ENCODE results near the gene KRT4. TPM values are rescaled to one million over a fixed set of nuclear protein-coding genes. Genes with fewer than 3 reads are reported as not detected.

KRT4 gene
- total RNA-seq, 2 experiments from 2014 or later, result not detected

DNA sequence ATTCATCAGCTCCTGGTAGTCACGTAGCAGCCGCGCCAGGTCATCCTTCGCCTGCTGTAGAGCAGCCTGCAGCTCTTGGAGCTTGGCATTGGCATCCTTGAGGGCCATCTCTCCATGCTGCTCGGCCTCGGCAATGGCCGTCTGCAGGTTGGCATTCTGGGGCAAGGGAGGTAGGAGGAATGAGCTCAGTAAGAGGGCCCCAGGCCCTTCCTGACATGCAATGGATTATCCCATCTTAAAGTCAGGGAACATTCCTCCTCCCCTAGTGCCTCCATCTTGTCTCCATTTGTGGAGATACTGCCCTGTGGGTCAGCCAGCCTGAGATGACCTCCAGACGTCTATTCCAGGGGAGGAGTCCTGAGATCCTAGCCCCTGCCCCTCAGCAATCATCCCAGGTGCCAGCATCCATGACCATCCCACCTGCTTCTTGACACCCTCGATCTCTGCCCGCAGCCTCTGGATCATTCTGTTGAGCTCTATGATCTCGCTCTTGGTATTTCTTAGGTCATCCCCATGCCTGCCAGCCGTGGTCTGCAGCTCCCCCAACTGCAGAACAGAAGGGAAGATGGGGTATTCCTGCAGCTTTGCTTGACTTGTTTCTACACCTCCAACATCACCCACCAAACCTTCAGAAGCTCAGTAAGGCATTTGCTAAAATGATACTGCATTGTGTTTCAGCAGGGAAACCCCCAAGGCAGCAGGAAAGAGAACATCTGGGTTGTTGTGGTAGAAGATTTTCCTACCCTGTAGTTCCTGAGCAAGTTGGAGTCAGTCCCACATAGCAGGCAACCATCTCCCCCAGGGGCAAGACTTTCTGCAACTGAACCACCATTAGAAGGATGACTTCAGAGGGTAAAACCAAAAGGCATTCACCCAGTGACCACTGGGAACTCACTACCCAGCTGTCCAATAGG is 22.4 kb downstream of the KRT4 start:
- no TSS peak for BruUV-seq (replicated peaks)
- Histone ChIP-seq H2AFZ (ENCODE audit: low read length) (no peak overlapping the region), H3K9me3 (ENCODE audit: low read length) (no peaks in the 10 kb centered on the region), H3K4me2 (ENCODE audit: low read length) (no peak overlapping the region), H3K4me1 (ENCODE audit: insufficient read depth, low read length, poor library complexity, severe bottlenecking) (no peaks in the 10 kb centered on the region), H4K20me1 (ENCODE audit: insufficient read depth, low read length) (no peaks in the 10 kb centered on the region), H3K36me3 (ENCODE audit: insufficient read depth, low read length) (no peaks in the 10 kb centered on the region), H3K9me2 (ENCODE audit: insufficient read depth, low read length) (no peaks in the 10 kb centered on the region), H3K79me2 (ENCODE audit: insufficient read depth, low read depth, low read length) (no peaks in the 10 kb centered on the region), H3K27ac (ENCODE audit: low read depth, low read length, poor library complexity, severe bottlenecking) (no peak overlapping the region), H3K4me3 (ENCODE audit: low read depth, low read length, poor library complexity, severe bottlenecking) (no peak overlapping the region)
- DNase-seq (ENCODE audit: low spot score), result no peak
- intact Hi-C loops (cut with micrococcal nuclease; ENCODE audit: unreplicated experiment), result no loop called here
- ChIA-PET POLR2A (interaction anchor here (0.6 kb wide), 1 partner anchor 98 kb away, joined by 5 read pairs; no protein-coding TSS in a partner anchor), CTCF (ENCODE audit: unreplicated experiment) (no interaction called here)
- TF ChIP-seq, protein P1, sequence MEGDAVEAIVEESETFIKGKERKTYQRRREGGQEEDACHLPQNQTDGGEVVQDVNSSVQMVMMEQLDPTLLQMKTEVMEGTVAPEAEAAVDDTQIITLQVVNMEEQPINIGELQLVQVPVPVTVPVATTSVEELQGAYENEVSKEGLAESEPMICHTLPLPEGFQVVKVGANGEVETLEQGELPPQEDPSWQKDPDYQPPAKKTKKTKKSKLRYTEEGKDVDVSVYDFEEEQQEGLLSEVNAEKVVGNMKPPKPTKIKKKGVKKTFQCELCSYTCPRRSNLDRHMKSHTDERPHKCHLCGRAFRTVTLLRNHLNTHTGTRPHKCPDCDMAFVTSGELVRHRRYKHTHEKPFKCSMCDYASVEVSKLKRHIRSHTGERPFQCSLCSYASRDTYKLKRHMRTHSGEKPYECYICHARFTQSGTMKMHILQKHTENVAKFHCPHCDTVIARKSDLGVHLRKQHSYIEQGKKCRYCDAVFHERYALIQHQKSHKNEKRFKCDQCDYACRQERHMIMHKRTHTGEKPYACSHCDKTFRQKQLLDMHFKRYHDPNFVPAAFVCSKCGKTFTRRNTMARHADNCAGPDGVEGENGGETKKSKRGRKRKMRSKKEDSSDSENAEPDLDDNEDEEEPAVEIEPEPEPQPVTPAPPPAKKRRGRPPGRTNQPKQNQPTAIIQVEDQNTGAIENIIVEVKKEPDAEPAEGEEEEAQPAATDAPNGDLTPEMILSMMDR (conservative IDR thresholded peaks at IDR 0.05; ENCODE audit: low read length), result no peak
- TF ChIP-seq EZH2phosphoT487 (IDR thresholded peaks at IDR 0.05; ENCODE audit: borderline replicate concordance, low read depth, low read length), result no peak

GRCh38 chr12:52790427-52791270 is 23.3 kb downstream of the KRT4 start:
- ChIA-PET CTCF (ENCODE audit: unreplicated experiment) (no interaction called here), POLR2A (interaction anchor here (0.6 kb wide), 1 partner anchor 99 kb away, joined by 5 read pairs; no protein-coding TSS in a partner anchor)
- no peak overlapping the region for H3K4me2 ChIP-seq (ENCODE audit: low read length)
- no peaks in the 10 kb centered on the region for H4K20me1 ChIP-seq (ENCODE audit: insufficient read depth, low read length)
- H2AFZ ChIP-seq (ENCODE audit: low read length), result no peak overlapping the region
- H3K4me3 ChIP-seq (ENCODE audit: low read depth, low read length, poor library complexity, severe bottlenecking), result no peak overlapping the region
- no TSS peak for BruUV-seq (replicated peaks)
- H3K4me1 ChIP-seq (ENCODE audit: insufficient read depth, low read length, poor library complexity, severe bottlenecking), result no peaks in the 10 kb centered on the region
- no peaks in the 10 kb centered on the region for H3K9me2 ChIP-seq (ENCODE audit: insufficient read depth, low read length)
- H3K9me3 ChIP-seq (ENCODE audit: low read length), result no peaks in the 10 kb centered on the region
- intact Hi-C loops (cut with micrococcal nuclease; ENCODE audit: unreplicated experiment), result no loop called here
- no peaks in the 10 kb centered on the region for H3K36me3 ChIP-seq (ENCODE audit: insufficient read depth, low read length)
- no peaks in the 10 kb centered on the region for H3K79me2 ChIP-seq (ENCODE audit: insufficient read depth, low read depth, low read length)
- no peak overlapping the region for H3K27ac ChIP-seq (ENCODE audit: low read depth, low read length, poor library complexity, severe bottlenecking)
- DNase-seq (ENCODE audit: low spot score), result no peak
- TF ChIP-seq, protein P1 (conservative IDR thresholded peaks at IDR 0.05; ENCODE audit: low read length), result no peak
- TF ChIP-seq EZH2phosphoT487 (IDR thresholded peaks at IDR 0.05; ENCODE audit: borderline replicate concordance, low read depth, low read length), result no peak
